HepG2 (cell line): Measurements from ENCODE around the gene PLXNA4. TPM values are rescaled to one million over a fixed set of nuclear protein-coding genes. Genes with fewer than 3 reads are reported as not detected.

Source experiments
- ATAC-seq: fragments of 200-7000 bp; cut with Tn5 transposase; 3 replicates; pipeline ENCODE4 v1.9.1; 2020; ENCODE audit warnings: mild to moderate bottlenecking, moderate library complexity
- BruUV-seq: library from RNA; stranded (reverse); fragments of 400-500 nt; replicated peaks from 2 replicates; lab custom pipeline; 2021; lab: Mats Ljungman, UMichigan
- CTCF ChIA-PET: fragments of 300-600 bp; formaldehyde crosslinking; extraction: SDS; loops from one replicate; lab custom pipeline; 2021; ENCODE audit warnings: low total read pairs, inconsistent platforms, low intra/inter-chr PET ratio; lab: Yijun Ruan, JAX
- POLR2A ChIA-PET: fragments of 350-600 bp; sonication (Branson Sonifier 250); formaldehyde crosslinking; loops from one replicate; lab custom pipeline; 2020; ENCODE audit warnings: antibody characterized with exemption, inconsistent platforms; lab: Yijun Ruan, JAX
- DNase-seq: peaks from one replicate; pipeline ENCODE4 v3.0.0-alpha.2; 2015; ENCODE audit warnings: low spot score
- FAIRE-seq: peaks from 3 replicates; lab custom pipeline; 2011; peaks lifted over from hg19 to GRCh38; lab: Jason Lieb, UNC
- H2AFZ ChIP-seq: one replicate; pipeline ENCODE4 v1.6.1; 2011; ENCODE audit warnings: low read length, inconsistent platforms
- H3K27ac ChIP-seq: fragments of 300-600 bp; 3 replicates; pipeline ENCODE4 v1.8.0; 2011; ENCODE audit warnings: mixed run types, mild to moderate bottlenecking, mixed read lengths, low read length, inconsistent platforms; ENCODE audit not compliant: insufficient read depth; ENCODE audit errors: extremely low read length
- H3K27me3 ChIP-seq, 2 experiments: fragments of 200-600 bp in 1 of 2; 2 replicates in 1 of 2; 3 replicates in 1 of 2; pipeline versions ENCODE4 v1.6.0 to v1.8.0; 2011; ENCODE audit warnings: low read length in 2 of 2, mild to moderate bottlenecking in 2 of 2, moderate library complexity in 2 of 2, inconsistent platforms in 1 of 2; ENCODE audit not compliant: insufficient read depth in 2 of 2, control insufficient read depth in 1 of 2
- H3K36me3 ChIP-seq, 2 experiments: fragments of 200-600 bp in 1 of 2; replicated peaks in 1 of 2; 2 replicates in 1 of 2; 3 replicates in 1 of 2; pipeline versions ENCODE4 v1.5.1 to v1.8.0; 2011; ENCODE audit warnings: low read length in 2 of 2, inconsistent platforms in 1 of 2; ENCODE audit not compliant: insufficient read depth in 2 of 2, control insufficient read depth in 1 of 2
- H3K4me1 ChIP-seq: 2 replicates; pipeline ENCODE4 v1.5.1; 2012; ENCODE audit warnings: low read length, inconsistent platforms; ENCODE audit not compliant: insufficient read depth
- H3K4me2 ChIP-seq: 2 replicates; pipeline ENCODE4 v1.6.0; 2011; ENCODE audit warnings: low read depth, low read length, inconsistent platforms
- H3K4me3 ChIP-seq, 3 experiments: fragments of 200-600 bp in 1 of 3; sonication (generic), shearing (Covaris generic) in 1 of 3; replicated peaks in 1 of 3; 2 replicates each; pipeline ENCODE4 v1.5.1; 2011 to 2016; ENCODE audit warnings: low read length in 3 of 3, inconsistent platforms in 2 of 3, low read depth in 2 of 3, mild to moderate bottlenecking in 2 of 3, control low read depth in 1 of 3, mixed read lengths in 1 of 3; ENCODE audit not compliant: insufficient read depth in 1 of 3
- H3K79me2 ChIP-seq: one replicate; pipeline ENCODE4 v1.6.1; 2011; ENCODE audit warnings: low read length, inconsistent platforms; ENCODE audit not compliant: insufficient read depth
- H3K9ac ChIP-seq: 2 replicates; pipeline ENCODE4 v1.6.0; 2011; ENCODE audit warnings: mild to moderate bottlenecking, low read depth, low read length, inconsistent platforms; ENCODE audit not compliant: insufficient read depth
- H3K9me3 ChIP-seq: 2 replicates; pipeline ENCODE4 v1.5.1; 2012; ENCODE audit warnings: mild to moderate bottlenecking, low read length
- H4K20me1 ChIP-seq: 2 replicates; pipeline ENCODE4 v1.6.0; 2011; ENCODE audit warnings: inconsistent platforms, mild to moderate bottlenecking, low read length, moderate library complexity; ENCODE audit not compliant: insufficient read depth
- DMAP1 ChIP-seq: IDR thresholded peaks from 2 replicates; pipeline ENCODE4 v1.6.1; 2016
- EHMT2 ChIP-seq: fragments of 200-600 bp; sonication (generic); IDR thresholded peaks from 2 replicates; pipeline ENCODE4 v1.7.0; 2017; ENCODE audit warnings: antibody characterized with exemption, low read depth, low read length, borderline replicate concordance
- PAF1 ChIP-seq: IDR thresholded peaks from 2 replicates; pipeline ENCODE4 v1.6.1; 2016; ENCODE audit warnings: missing genetic modification reagents, missing compliant biosample characterization
- RCOR2 ChIP-seq: IDR thresholded peaks from 2 replicates; pipeline ENCODE4 v1.6.1; 2016; ENCODE audit warnings: missing biosample characterization, missing genetic modification reagents
- RELA ChIP-seq: sonication (generic); formaldehyde crosslinking; IDR thresholded peaks from 2 replicates; pipeline ENCODE4 v1.4.0; 2020; ENCODE audit warnings: missing genetic modification reagents
- SPEN ChIP-seq: sonication (generic); formaldehyde crosslinking; IDR thresholded peaks from 2 replicates; pipeline ENCODE4 v1.5.1; 2020; ENCODE audit warnings: low read depth, mild to moderate bottlenecking, missing genetic modification reagents
- ZFP36L2 ChIP-seq: sonication (generic); formaldehyde crosslinking; IDR thresholded peaks from 2 replicates; pipeline ENCODE4 v1.4.0; 2020; ENCODE audit warnings: missing genetic modification reagents
- ZNF335 ChIP-seq: sonication (generic); formaldehyde crosslinking; IDR thresholded peaks from 2 replicates; pipeline ENCODE4 v1.4.0; 2020; ENCODE audit warnings: missing genetic modification reagents
- ZNF720 ChIP-seq: sonication (generic); formaldehyde crosslinking; IDR thresholded peaks from 2 replicates; pipeline ENCODE4 v1.4.0; 2020; ENCODE audit warnings: missing genetic modification reagents
- WGBS: methylation state at CpG from one replicate; pipeline ENCODE4 v1.1.6; 2017; ENCODE audit warnings: low lambda C conversion rate; 5-methylcytosine and 5-hydroxymethylcytosine counted together
- in situ Hi-C: cut with HindIII; loops from 2 replicates; pipeline ENCODE4 v1.10.0; 2017; ENCODE audit warnings: low pct_unique_long_range_greater_than_20kb; ENCODE audit not compliant: extremely low pct_ligation_motif_present
- intact Hi-C: fragments of 100-400 bp; cut with micrococcal nuclease; formaldehyde crosslinking; loops from one replicate; pipeline ENCODE4 v1.10.0; 2022; ENCODE audit not compliant: unreplicated experiment
- polyA plus RNA-seq, 8 experiments: library from polyadenylated mRNA; depleted of rRNA in 3 of 8; stranded (reverse) in 7 of 8; unstranded in 1 of 8; fragments of >200 nt; fragmentation: Illumina TruSeq in 4 of 8; extraction: Trizol in 4 of 8; gene quantifications; 2 replicates each; pipeline versions ENCODE4 v1.2.1 to v1.2.3, GENCODE V29; 2011 to 2016; ENCODE audit warnings: low read depth in 4 of 8, missing spikeins in 1 of 8, mixed read lengths in 1 of 8; ENCODE audit not compliant: insufficient read depth in 1 of 8
- total RNA-seq, 5 experiments: library from RNA; depleted of rRNA; stranded (reverse); fragments of >200 nt; fragmentation: Illumina TruSeq; extraction: Trizol; gene quantifications; 2 replicates each; pipeline ENCODE4 v1.2.3, GENCODE V29; 2016; ENCODE audit warnings: low read depth in 1 of 5
- TF ChIP-seq, protein P1 (sequence below): sonication (generic); formaldehyde crosslinking; IDR thresholded peaks from 2 replicates; pipeline ENCODE4 v1.5.0; 2020; ENCODE audit warnings: missing genetic modification reagents, mild to moderate bottlenecking, borderline replicate concordance
- TF ChIP-seq, protein P2 (sequence below): sonication (generic); formaldehyde crosslinking; IDR thresholded peaks from 2 replicates; pipeline ENCODE4 v1.4.0; 2020; ENCODE audit warnings: mild to moderate bottlenecking, missing genetic modification reagents
- TF ChIP-seq, protein P3 (sequence below): sonication (generic); formaldehyde crosslinking; conservative IDR thresholded peaks from 2 replicates; pipeline ENCODE4 v1.4.0; 2020; ENCODE audit warnings: missing genetic modification reagents

Gene PLXNA4
- total and polyA plus RNA-seq, 2 of the 13 experiments (the other 11 are each of a cell fraction or from before 2014, with no cell fraction given) = 0.01 to 0.04 TPM

DNA sequence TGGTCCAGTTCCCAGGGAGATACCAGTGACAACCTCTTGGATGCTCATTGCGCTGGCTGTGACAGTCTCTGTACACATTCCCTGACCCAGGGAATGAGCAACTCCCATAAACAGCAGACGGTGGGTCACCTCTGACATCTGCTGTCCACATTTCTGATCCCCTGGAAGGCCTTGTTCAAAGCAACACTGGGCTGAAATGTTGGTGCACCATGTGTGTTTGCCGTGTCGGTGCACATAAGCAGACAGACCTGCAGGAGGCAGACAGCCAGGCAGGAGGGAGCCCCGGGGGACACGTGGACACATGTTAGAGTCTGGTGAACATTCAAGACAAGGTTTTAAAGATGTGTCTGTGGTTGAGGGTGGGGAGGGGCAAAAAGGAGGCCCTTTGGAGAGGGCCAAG lies 254.9 kb downstream of the PLXNA4 start:
- Histone ChIP-seq H3K36me3 (no peaks in the 10 kb centered on the region), H4K20me1 (no peaks in the 10 kb centered on the region)
- TF ChIP-seq RELA (no peak), EHMT2 (no peak), DMAP1 (CRISPR knock-in tag) (no peak), RCOR2 (CRISPR knock-in tag) (no peak)
- TF ChIP-seq, protein P1, sequence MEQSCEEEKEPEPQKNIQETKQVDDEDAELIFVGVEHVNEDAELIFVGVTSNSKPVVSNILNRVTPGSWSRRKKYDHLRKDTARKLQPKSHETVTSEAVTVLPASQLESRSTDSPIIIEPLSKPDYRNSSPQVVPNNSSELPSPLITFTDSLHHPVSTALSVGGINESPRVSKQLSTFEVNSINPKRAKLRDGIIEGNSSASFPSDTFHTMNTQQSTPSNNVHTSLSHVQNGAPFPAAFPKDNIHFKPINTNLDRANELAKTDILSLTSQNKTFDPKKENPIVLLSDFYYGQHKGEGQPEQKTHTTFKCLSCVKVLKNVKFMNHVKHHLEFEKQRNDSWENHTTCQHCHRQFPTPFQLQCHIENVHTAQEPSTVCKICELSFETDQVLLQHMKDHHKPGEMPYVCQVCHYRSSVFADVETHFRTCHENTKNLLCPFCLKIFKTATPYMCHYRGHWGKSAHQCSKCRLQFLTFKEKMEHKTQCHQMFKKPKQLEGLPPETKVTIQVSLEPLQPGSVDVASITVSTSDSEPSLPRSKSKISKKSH (CRISPR knock-in tag) = no peak
- TF ChIP-seq, all 625 proteins: peak for 0
- ChIA-PET POLR2A (no interaction called here), CTCF (no interaction called here)
- BruUV-seq = no TSS peak
- peak; percentile 33; the same call in 2 of the 3 replicates for ATAC-seq
- no peak overlapping the region for H3K9ac ChIP-seq
- intact Hi-C loops (no loop called here), in situ Hi-C loops (no loop called here)
- FAIRE-seq = no peak
- H3K4me3 ChIP-seq = no peak overlapping the region
- H3K27me3 ChIP-seq = peaks cover 0 to 38% of the 10 kb centered on the region in 2 experiments; a peak in 3 of 5 replicates
- H3K9me3 ChIP-seq = no peaks in the 10 kb centered on the region
- H3K79me2 ChIP-seq = no peaks in the 10 kb centered on the region
- H3K27ac ChIP-seq = no peak overlapping the region
- H3K4me2 ChIP-seq = no peak overlapping the region
- WGBS = 10% methylated on average over 6 of the region's 6 CpGs
- 0 out of 2 replicates have a peak, but pooled peaks cover 6% of the 10 kb centered on the region for H3K4me1 ChIP-seq
- no peak overlapping the region for H2AFZ ChIP-seq
- DNase-seq = no peak

DNA sequence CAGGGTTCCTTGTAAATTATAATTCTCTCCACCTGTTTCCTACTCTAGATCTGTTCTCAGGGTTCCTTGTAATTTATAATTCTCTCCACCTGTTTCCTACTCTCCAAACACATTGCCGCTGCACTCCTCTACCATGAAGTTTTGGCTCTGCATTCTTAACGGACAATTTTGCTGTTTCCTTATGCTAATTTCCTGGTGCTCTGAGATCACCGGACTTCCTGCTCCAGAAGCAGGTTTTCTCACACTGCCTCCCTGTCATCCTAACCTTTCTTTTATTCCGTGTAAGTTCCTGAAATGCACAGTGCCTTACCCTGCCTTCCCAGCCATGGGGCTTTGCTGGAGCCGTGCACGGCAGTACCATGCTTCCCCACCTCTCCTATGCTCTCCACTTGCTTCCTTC lies 256.8 kb downstream of the PLXNA4 start:
- Histone ChIP-seq H3K27me3 (peaks cover 0 to 28% of the 10 kb centered on the region in 2 experiments; a peak in 3 of 5 replicates), H3K36me3 (no peaks in the 10 kb centered on the region), H3K27ac (no peak overlapping the region), H3K4me1 (0 out of 2 replicates have a peak, but pooled peaks cover 6% of the 10 kb centered on the region), H3K9ac (no peak overlapping the region), H3K9me3 (no peaks in the 10 kb centered on the region), H3K4me2 (no peak overlapping the region), H3K4me3 (no peak overlapping the region), H3K79me2 (no peaks in the 10 kb centered on the region), H2AFZ (no peak overlapping the region), H4K20me1 (no peaks in the 10 kb centered on the region)
- BruUV-seq = no TSS peak
- DNase-seq (no peak), ATAC-seq (no peak), FAIRE-seq (no peak)
- intact Hi-C loops (no loop called here), in situ Hi-C loops (no loop called here)
- CTCF ChIA-PET = interaction anchor here (0.6 to 1.4 kb wide), 2 partner anchors 256 to 261 kb away, joined by 3 to 21 read pairs; no protein-coding TSS in a partner anchor
- 11% methylated on average over 6 of the region's 6 CpGs for WGBS
- POLR2A ChIA-PET = no interaction called here
- TF ChIP-seq, protein P2, sequence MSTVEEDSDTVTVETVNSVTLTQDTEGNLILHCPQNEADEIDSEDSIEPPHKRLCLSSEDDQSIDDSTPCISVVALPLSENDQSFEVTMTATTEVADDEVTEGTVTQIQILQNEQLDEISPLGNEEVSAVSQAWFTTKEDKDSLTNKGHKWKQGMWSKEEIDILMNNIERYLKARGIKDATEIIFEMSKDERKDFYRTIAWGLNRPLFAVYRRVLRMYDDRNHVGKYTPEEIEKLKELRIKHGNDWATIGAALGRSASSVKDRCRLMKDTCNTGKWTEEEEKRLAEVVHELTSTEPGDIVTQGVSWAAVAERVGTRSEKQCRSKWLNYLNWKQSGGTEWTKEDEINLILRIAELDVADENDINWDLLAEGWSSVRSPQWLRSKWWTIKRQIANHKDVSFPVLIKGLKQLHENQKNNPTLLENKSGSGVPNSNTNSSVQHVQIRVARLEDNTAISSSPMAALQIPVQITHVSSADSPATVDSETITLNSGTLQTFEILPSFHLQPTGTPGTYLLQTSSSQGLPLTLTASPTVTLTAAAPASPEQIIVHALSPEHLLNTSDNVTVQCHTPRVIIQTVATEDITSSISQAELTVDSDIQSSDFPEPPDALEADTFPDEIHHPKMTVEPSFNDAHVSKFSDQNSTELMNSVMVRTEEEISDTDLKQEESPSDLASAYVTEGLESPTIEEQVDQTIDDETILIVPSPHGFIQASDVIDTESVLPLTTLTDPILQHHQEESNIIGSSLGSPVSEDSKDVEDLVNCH = no peak
- TF ChIP-seq, protein P3, sequence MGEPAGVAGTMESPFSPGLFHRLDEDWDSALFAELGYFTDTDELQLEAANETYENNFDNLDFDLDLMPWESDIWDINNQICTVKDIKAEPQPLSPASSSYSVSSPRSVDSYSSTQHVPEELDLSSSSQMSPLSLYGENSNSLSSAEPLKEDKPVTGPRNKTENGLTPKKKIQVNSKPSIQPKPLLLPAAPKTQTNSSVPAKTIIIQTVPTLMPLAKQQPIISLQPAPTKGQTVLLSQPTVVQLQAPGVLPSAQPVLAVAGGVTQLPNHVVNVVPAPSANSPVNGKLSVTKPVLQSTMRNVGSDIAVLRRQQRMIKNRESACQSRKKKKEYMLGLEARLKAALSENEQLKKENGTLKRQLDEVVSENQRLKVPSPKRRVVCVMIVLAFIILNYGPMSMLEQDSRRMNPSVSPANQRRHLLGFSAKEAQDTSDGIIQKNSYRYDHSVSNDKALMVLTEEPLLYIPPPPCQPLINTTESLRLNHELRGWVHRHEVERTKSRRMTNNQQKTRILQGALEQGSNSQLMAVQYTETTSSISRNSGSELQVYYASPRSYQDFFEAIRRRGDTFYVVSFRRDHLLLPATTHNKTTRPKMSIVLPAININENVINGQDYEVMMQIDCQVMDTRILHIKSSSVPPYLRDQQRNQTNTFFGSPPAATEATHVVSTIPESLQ = no peak
- TF ChIP-seq ZFP36L2 (CRISPR knock-in tag) = no peak
- no peak for TF ChIP-seq SPEN (CRISPR knock-in tag)
- TF ChIP-seq ZNF335 (CRISPR knock-in tag) = no peak
- no peak for TF ChIP-seq ZNF720
- no peak for TF ChIP-seq PAF1 (CRISPR knock-in tag)
